Testis (tissue), 2 donors: ENCODE data around the gene SCAMP5.

Experiments used
- POLR2A ChIP-seq: fragments of 450-650 bp; IDR thresholded peaks from one replicate; pipeline ENCODE4 v1.6.1; 2017; ENCODE audit warnings: antibody characterized with exemption, mild to moderate bottlenecking, moderate library complexity
- TF ChIP-seq, protein P1 (sequence below), 3 experiments: fragments of 450-650 bp in 2 of 3; fragments of 200-600 bp in 1 of 3; sonication (generic) in 1 of 3; IDR thresholded peaks; one replicate each; pipeline ENCODE4 v1.5.1; 2016 to 2019; ENCODE audit warnings: antibody characterized with exemption in 3 of 3, mild to moderate bottlenecking in 2 of 3, moderate library complexity in 1 of 3

DNA sequence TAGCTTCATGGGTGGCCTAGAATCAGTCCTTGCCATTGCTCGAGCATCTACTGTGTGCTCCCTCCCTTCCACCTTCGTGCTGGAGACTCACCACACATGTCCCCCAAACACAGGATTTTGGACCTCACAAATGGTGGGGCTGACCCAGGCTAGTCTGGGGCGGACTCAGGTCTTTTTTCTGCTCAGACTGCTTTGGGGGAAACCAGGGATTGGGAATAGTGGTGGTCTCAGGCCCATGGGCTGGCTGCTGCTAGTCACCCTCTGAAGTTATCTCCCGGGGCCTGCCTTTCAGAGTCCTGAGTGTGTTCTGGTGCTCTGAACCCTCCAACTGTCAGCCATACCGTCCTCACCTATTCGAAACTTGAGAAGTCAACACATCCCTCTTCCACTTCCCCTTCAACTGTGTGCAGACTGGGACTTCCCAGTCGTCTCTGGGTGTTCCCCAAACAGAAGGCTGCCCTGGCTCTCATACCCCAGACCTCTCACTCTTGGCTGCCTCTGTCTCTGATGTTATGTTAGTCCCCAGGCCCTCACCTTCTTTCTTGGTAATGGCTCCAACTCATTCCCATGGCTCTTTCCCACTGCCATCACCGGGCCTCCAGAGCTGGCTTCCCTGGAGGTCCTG is 74.0 kb downstream of the SCAMP5 start:
- TF ChIP-seq, protein P1, sequence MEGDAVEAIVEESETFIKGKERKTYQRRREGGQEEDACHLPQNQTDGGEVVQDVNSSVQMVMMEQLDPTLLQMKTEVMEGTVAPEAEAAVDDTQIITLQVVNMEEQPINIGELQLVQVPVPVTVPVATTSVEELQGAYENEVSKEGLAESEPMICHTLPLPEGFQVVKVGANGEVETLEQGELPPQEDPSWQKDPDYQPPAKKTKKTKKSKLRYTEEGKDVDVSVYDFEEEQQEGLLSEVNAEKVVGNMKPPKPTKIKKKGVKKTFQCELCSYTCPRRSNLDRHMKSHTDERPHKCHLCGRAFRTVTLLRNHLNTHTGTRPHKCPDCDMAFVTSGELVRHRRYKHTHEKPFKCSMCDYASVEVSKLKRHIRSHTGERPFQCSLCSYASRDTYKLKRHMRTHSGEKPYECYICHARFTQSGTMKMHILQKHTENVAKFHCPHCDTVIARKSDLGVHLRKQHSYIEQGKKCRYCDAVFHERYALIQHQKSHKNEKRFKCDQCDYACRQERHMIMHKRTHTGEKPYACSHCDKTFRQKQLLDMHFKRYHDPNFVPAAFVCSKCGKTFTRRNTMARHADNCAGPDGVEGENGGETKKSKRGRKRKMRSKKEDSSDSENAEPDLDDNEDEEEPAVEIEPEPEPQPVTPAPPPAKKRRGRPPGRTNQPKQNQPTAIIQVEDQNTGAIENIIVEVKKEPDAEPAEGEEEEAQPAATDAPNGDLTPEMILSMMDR (IDR thresholded peaks at IDR 0.05) = no peak
- TF ChIP-seq POLR2A = no peak
